Stimulated activated CD4-positive, alpha-beta T cell treated with anti-CD3 and anti-CD28 coated beads, Interleukin-12 subunit alpha, Interleukin-12 subunit beta, amount 100 ng/mL, for 48 hours (primary cell): ENCODE results near the gene FAAH.

Experiments
- DNase-seq, 3 donors: peaks; one replicate each; pipeline ENCODE4 v3.0.0-alpha.2; 2020; ENCODE audit warnings: low read depth in 2 of 3, low spot score in 1 of 3

FAAH gene

DNA sequence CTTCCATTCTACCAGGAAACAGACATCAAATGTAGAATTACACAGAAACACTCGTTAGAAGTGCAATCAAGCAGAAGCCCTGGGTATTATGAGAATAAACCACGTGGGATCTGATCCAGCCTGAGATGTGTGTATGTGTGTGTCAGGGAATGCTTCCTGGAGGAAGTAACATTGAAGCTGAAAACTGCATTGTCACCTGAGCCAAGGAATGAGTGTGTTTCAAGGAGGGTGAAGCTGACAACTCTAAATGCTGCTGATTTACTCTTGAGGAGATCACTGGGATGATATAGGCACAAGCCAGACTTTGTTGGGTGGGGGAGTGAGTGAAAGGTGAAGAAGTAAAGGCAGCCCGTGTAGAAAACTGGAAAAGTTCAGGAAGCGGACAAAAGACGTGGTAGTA lies 27.6 kb downstream of the FAAH start:
- no peak for DNase-seq

DNA sequence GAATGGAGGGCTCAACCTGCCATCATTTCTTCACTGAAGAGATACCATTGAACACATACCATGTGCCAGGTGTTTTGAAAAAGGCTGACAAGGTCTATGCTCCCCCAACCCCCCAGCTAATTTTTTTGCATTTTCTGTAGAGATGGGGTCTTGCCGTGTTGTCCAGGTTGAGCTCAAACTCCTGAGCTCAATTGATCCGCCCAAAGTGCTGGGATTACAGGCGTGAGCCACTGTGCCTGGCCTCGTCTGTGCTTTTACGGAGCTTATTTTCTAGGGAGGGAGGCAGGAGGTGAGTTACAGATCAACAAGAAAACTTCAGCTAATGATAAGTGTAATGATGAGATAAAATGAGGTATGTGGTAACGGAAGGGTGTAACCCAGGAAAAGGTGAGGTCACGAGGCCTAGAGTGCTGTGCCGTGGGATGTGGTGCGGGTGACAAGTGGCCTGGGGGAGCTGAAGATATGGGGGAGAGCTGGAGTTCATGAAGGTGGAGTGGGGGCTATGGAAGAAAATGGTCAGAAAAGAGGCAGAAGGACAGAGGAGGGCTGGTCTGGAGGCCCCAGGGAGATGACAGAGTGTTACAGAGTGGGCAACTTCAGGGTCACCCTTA lies 28.2 kb downstream of the FAAH start:
- DNase-seq, result no peak

DNA sequence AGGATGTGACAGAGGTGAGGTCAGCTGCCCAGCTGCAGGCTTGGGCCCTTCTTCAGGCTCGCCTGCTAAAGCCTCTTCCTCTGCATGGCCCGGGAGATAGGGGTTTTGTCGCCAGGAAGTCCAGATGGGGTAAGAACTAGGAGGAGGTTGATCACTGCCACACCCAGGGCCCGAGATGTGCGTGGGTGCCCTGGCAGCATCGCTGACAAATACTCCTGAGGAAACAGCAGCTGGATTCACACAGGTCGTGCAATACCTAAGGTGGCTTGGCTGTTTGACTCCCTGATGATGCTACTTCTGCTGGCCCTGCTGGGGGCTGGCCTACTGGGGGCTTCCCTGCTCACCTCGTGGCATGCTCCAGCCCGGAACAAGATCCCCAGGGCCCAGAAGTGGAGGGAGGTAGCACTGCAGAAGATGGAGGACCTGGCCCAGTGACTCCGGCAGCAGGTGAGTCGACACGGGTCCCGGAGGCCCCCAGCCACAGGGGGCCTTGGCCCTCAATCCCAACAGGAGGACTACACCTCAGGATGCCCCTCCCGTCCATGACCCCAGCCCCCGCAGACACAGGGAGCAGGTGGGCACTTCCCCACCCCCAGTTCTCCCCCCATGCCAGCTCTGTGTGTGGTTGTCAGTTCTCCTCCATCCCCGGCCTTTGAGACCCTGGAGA lies 29.6 kb downstream of the FAAH start:
- no peak for DNase-seq

DNA sequence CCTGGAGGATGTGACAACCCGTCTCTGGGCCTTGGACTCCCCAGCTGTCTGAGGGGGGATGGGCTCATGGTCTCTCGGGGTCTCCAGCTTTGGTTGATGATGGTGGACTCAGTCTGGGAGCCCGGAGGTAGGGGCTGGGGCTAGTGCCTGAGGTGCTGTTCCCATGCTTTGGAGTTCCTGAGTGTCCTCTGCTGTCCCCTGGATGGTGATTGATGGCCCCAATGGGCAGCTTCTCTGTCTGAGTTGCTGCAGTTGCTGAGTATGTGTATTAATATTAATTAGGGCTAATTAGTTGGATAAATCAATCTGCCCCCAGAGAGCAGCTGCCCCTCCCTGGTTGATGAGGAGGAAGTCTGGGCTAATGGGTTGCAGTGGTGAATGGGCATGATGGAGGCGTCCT lies 30.6 kb downstream of the FAAH start:
- DNase-seq, result no peak

DNA sequence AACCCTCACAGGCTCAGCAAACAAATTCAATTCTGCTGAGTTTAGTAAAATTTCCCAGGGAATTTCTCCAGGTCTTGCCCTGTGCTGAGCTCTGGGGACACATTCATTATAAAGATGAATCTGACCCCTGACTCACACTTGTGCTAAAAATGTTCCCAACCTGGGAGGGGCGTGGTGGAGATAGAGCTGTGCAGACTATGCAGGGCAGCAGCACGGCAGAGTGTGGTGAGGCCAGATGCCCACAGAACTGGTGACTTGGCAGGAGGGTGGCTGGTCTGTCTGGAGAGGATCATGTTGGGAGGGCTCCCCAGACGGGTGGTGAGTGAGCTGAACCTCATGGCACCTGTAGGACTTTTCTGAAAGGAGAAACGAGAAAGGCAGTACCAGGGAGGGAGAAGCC lies 31.6 kb downstream of the FAAH start:
- DNase-seq, result no peak

DNA sequence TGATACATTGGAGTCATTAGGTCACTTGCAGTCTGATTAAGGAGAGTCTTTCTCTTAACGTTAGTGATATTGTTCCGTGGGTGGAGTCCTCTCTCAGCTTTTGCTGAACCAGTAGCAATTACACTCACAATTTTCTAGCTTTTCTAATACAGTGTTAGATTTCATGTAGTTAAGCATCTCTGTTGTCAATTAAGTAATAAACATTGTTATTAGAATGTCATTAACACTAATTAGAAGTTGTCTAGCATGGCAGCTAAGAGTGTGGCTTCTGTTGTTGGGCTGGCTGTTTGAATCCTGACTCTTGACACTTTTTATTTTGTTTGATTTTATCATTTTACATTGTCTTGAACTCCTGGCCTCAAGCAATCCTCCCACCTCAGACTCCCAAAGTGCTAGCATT lies 33.4 kb downstream of the FAAH start:
- no peak for DNase-seq

DNA sequence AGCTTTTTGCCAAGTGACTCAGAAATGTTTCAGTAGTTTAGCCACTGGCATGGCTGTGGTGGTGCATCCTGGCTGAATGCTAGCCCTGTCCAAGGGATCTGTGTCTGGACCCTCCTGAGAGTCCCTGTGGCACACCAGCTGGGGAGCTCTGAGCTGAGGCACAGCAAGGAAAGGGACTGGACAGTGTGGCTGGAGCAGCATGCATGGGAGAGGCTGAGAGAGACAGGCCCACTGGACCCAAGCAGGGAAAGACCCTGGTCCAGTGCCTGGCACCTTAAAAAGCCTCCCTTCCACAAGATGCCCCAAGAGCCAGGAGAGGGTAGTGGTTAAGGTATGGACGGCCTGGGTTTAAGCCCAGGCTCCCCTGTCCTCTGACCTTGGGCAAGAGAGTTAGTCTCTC lies 35.3 kb downstream of the FAAH start:
- no peak for DNase-seq

DNA sequence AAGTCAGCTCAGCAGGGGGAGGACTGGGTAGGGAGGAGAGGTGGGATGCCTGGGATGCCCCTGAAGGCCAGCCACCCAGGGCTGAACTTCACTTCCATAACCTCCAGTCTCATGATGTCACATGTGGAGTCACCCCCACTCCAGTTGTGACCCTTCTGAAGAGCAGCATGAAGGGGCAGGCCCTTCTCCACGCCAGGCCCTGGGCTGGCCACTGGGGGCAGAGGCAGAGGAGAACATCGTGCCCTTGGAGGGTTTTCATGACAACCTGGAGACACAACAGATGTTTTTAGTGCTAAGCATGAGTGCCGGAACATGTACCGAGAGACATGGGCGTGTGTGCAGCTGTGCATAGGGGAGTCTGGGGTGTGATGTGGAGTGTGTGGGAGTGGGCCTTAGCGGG lies 37.6 kb downstream of the FAAH start:
- no peak for DNase-seq

DNA sequence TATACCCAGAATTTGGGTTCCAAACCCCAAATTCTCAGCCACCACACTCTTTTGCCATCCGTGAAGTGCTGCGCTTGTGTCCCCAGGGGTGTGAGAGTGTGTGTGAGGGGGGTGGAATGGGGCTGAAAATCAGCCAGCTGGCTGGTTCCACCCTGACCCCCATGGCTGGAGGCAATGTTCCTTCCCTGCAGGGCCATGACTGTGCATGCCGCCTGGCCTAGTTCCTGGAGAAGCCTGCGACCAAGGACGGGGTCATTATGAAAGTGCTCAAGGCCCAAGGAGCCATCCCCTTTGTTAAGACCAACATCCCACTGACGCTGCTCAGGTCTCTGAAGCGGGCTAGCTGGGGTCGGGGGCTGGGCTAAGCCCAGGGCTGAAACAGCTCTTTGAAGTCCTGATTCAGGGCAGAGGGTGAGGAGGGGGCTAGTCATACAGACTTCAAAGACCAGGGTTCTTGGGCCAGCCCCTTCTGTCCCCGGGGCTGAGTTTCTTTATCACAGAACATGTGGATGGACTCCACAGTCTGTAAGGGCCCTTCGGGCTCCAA lies 38.7 kb downstream of the FAAH start:
- no peak for DNase-seq

DNA sequence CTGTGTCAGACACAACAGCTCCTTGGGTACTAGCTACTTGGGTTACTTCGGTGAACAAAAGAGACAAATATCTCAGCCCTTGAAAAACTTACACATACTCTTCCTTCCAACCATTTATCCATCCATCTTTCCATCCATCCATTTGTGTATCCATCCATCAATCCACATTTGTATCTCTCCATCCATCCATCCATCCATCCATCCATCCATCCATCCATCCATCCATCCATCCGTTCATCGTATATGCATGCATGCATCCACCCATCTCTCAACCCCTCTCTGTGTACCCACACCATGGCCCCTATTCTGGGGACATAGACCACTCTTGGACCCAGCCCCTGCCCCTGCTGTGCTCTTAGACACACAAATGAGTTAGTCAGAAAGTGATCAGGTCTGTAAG lies 40.2 kb downstream of the FAAH start:
- no peak for DNase-seq

DNA sequence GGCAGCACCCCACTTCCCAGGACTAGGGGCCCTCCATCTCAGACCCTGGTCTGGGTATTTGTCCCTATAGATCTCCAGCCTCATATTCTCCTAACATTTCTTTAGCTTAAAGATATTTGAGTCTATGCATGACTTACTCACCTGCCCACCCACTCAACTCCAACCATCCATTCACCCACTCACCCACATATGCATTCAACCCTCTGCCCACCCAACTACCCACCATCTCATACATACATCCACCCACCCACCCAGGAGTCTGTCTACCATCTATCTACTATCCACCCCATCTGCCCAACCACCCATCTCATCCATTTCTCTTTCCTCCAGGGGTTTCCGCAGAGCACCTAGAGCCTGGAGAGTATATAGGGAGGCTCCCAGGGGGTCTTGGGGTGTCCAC lies 42.7 kb downstream of the FAAH start:
- no peak for DNase-seq

DNA sequence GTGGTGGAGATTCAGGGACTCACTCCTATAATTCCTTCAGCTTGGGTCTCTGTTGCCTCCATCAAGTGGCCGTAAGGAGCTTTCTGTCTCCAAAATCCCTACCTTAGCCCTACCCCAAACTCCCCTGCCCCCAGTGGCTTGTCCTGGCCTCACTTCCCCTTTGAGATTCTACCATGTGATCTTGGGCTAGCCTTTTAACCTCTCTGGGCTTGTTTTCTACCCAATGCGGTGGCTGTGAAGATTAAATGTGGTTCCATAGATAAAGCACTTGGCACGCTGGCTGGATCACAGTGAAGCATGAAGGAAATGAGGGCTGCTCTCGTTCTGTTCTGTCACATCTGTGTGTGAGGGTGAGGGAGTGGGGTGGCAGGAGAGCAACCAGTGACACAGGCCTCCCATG lies 43.6 kb downstream of the FAAH start:
- DNase-seq, result no peak

DNA sequence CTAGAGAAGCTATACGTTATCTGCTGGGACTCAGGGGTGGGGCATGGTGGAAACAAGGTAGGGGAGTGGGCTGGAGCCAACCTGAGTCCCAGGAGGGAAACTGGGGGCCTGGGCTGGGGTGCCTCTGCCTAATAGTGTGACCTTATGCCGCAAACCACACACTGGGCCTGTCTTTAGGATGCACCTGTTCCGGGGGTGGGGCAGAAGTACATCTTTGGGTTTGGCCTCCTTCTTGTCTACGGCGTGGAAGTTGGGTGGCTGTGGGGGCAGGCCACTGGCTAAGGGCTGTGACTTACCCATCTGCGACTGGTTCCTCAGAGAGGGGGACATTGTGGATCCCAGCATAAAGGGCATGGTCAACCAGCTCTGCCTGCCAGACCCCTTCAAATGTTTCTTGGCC lies 44.2 kb downstream of the FAAH start:
- DNase-seq, result no peak

DNA sequence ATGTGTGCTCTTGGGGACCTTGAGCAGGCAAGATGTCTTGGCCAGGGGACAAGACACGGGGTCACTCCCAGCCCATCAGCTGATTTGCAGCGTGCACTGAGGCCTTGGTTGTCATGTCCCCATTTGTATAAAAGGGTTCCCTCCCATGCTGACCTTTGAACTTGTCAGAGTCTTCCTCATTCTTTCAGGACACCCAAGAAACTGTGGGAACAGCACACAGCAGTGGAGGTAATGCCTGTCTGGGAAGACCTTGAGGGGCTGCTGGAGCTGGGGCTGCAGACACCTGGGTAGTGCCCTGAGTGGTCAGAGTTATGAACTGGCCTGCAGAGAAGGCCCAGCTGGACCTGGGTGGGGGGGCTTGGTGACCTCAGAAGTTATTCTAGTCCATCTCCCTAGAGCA lies 46.4 kb downstream of the FAAH start:
- no peak for DNase-seq

DNA sequence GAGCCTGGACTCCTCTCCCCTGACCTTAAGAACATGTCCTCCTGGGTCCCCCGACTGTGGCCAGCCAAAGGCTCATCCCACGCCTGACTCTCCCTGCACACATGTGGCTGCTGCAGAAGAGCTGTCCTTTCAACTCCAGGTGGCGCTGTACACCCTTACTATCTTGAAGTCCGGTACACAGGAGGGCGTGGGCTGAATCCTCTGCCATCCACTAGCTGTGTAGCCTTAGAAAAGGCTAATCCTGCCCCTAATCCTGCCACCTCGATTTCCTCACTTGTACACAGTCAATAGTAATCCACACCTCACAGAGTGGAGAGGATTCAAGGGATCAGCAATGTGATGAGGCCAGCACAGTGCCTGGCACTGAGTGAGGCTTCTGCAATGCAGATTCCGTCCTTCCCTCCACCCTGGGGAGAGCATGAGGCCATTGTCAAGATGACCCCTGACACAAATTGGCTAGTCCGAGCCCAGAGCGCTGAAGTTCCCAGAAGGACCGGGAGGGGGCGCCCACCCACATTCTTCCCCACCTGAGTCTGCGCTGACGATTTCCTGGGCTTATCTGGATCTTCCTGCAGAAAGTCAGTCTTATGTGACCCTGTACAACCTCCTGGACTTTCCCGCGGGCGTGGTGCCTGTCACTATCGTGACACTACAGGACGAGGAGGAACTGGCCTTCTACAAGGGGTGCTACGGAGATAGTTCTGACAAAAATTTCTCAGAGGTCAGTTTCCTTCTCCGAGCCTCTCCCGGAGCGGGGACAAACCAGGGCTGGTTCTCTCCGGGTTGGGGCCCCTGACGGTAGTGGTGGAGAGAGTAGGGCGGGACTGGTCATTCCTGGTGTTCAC lies 48.4 kb downstream of the FAAH start:
- peak; percentile 55 to 77 (median 65) for DNase-seq

DNA sequence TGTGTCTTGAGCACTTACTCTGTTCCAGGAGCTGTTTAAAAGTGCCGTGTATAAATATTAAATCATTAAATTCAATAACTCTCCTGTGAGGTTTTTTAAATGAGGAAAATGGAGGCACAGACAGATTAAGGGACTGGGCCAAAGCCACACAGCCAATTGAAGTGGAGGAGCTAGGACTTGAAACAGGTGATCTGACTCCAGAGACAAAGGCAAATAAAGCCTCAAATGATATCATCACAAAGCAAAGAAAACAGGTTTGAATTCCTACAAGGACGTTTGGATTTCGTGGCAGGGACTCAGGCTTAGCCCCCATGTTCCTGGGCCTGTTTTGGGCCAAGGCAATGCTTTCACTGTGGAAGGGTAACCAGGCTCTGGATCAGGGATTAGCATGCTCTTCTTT lies 50.3 kb downstream of the FAAH start:
- DNase-seq, result no peak

DNA sequence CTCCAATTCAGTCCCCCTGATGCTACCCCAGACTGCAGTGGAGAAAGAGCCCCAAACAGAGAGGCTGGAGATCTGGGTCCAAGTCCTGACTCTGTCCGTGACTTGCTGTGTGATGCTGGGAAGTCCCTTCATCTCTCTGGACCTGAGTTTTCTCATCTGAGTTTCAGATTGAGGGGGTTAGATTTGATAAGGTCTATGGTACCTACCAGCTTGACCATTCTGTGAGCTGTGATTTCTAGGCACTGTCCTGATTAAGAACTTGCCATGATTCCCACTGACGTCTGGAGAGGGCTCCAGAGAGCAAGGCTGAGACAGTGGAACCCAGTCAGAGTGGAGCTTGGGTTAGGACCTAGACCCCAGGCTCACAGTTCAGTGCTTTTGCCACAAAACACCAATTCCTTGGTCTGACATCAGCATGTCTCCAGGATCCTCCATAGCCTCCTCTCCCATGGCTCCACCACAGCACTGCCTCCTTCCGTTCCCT lies 51.7 kb downstream of the FAAH start:
- no peak for DNase-seq

DNA sequence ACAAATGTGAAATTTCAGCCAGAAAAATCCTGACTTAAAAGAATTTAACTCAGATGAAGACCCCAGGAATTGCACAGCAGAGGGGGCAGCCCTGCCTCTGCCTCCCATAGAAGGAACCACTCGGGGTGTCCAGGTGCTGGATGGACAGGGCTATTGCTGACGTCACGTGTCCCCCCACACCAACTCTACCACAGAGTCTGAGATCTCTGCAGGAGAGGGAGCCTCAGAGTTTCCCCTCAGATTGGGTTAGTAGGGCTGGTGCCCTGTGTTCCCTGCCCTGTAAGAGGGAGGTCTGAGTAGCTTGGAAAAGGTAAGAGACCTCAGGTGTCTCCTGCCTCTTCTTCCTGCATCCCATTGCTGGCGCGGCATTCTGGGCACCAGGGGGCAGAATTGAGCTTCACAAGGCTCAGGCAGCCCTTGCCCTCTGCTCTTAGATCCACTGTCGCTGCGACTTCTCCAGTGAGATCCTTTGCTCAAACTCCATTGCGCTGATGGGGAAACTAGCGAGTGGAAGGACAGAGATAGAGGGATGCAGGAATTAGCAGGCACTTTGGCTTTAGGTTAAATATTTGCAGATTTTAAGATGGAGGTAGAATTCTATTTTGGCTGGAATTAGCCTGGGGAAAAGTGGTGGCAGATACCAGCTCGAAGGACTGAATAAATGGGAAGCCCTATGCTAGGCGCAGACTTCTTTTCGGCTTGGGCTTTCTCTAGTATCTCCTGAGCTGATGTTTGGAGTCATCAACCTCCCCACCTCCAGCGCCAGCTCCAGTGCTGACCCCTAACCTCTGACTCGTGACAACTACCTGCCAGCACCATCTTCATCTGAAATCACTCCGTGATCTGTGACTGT lies 52.8 kb downstream of the FAAH start:
- peak; percentile 74 to 83 (median 76) for DNase-seq

DNA sequence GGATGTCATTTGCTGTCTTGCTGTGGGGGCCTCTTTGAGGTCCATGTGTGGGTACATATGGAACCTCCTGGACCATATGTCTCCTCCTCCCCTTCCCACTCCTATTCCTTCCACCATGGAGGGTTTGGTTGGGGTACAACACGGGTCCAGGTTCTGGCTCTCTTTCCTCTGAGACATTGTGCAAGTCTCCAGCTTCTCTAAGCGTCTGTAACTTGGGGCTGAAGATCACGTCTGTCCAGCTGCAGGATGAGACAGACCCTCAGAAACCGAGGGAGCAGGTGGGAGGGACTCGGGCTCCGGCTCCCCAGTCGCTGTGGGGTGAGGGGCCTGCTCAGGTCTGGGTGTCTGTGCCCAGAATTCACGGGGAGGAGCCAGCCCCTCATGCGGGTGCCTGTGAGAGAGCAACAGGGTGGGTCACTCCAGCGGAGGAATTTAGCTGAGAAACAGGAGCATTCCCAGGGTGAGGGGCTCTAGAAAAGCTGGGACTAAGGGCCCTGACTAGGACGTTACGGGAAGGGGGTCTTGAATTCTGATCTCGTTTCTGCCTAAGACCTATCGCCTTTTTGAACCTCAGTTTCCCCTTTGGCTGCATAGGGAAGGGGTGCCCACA lies 53.5 kb downstream of the FAAH start:
- DNase-seq, result no peak

DNA sequence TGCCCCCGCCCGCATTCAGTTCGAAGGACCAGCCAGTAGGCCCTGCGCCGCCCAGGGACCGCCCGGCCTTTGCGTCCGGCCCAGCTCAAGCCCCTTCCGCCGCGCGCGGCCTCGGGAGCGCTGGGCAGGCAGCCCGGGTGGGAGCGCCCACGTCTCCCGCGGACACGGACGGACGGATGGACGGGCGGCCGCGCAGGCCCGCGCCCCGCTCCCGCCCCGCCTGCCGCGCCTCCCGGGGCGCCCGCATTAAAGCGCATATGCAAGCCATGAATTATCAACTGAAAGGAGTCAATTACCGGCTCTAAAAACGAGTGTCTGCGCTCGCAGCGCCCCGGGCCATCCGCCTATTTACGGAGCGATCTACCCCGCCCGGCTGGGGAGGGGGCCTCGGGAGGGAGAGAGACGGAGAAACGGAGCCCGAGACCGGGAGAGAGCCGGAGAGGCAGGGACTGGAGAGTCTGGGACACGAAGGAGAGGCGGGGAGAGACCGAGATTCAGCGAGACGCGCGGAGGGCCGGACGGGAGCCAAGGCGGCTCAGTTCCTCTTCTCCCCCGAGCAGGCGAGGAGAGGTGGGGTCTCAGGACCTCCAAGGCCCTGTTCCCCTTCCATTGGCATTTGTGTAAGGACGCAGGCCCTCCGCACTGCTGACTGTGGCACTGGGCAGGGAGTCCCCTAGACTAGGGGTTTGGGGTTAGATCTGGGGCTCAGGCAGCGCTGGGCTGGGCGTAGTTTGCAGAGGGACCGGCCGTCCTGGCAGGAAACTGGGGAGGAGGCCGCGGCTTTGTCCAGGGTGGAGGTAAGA lies 54.2 kb downstream of the FAAH start:
- no peak for DNase-seq
